GM13976 (cell line): Measurements from ENCODE around the gene OR5K2.

Experiments
- DNase-seq: peaks from one replicate; pipeline ENCODE4 v3.0.0; 2012; ENCODE audit warnings: low spot score
- in situ Hi-C: fragments of 300-500 bp; cut with MboI; formaldehyde crosslinking; loops from one replicate; pipeline ENCODE4 v1.12.0; 2022; ENCODE audit warnings: low sequenced_read_pairs, mixed read lengths, inconsistent platforms; ENCODE audit not compliant: unreplicated experiment
- TF ChIP-seq, protein P1 (sequence below): IDR thresholded peaks from 2 replicates; pipeline ENCODE4 v1.5.1; 2012; ENCODE audit warnings: borderline replicate concordance, mild to moderate bottlenecking; ENCODE audit not compliant: insufficient read depth; ENCODE audit errors: extremely low read depth, missing control alignments, control extremely low read depth

OR5K2 gene

DNA sequence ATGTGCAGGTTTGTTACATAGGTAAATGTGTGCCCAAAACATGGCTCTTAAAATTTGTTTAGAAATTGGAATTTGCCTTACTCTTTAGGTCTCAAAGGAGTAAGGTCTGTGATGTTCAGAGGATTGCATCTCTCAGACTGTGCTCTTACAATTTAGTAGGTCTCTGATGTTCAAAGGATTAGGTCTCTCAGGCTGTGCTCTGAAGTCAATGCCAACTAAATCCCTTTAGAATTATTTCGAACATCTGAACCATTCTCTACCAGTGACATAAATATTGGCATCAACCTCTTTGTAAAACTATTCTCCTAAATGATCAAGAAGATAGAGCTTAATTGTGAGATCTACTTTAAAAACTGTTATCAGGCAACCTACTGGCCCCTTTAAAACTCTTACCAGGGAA lies 34.6 kb upstream of the OR5K2 start, which contains the start of gene OR5K1:
OR5K1 (plus strand) TSS at position 301 of the 400 bp plus-strand sequence. CDS start 6,376 bp downstream, outside the sequence.
- TF ChIP-seq, protein P1, sequence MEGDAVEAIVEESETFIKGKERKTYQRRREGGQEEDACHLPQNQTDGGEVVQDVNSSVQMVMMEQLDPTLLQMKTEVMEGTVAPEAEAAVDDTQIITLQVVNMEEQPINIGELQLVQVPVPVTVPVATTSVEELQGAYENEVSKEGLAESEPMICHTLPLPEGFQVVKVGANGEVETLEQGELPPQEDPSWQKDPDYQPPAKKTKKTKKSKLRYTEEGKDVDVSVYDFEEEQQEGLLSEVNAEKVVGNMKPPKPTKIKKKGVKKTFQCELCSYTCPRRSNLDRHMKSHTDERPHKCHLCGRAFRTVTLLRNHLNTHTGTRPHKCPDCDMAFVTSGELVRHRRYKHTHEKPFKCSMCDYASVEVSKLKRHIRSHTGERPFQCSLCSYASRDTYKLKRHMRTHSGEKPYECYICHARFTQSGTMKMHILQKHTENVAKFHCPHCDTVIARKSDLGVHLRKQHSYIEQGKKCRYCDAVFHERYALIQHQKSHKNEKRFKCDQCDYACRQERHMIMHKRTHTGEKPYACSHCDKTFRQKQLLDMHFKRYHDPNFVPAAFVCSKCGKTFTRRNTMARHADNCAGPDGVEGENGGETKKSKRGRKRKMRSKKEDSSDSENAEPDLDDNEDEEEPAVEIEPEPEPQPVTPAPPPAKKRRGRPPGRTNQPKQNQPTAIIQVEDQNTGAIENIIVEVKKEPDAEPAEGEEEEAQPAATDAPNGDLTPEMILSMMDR = no peak
- in situ Hi-C loops = no loop called here
- no peak for DNase-seq

DNA sequence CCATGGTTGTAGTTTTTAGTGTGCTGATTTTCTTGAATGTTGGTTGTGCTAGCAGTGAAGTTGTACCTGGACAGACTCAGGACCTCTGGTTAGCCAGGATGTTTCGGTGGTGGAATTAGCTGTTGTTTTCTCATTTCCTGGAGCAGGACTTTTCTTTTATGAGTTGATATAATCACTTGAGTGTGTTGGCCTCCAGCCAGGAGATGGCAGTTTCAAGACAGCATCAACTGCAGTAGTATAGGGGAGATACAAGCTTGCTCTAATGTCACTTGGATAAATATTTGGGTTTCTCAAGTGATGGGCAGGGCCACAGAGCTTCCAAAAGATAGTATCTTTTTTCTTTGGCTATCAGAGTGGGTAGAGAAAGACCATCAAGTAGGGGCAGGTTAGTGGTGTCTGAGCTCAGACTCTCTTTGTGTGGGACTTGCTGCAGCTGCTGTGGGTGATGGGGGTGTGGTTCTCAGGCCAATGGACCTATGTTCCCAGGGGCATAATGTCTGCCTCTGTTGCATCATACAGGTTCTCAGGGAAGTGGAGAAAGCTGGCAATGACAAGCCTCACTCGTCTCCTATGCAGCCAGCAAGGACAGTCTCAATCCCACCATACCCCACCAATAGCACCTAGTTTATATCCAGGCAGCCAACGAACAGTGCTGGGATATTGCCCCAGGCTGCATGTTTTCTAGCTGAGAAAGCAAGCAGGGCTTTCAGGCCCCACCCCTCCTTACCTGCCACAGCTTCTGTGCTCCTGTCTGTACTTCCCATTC lies 14.6 kb upstream of the OR5K2 start:
- in situ Hi-C loops = no loop called here
- no peak for DNase-seq
- TF ChIP-seq, protein P1 = no peak

DNA sequence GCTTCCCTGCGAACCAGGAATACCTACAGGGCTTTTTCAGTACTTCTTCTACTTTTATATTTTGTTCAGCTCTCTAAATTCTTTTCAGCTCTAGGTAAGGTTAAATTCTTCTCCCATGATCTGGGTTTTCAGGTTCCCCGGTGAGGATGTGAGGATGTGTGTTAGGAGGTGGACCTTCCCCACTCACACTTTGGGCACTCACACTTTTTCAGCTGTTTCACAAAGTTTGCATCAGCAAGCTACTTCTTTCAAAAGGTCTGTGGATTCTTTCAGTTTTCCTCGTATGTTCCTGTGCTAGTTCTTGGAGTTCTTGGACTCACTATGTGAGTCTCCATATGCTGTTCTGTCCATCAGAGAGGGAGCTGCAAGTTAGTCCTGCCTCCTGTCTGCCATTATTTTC lies 13.9 kb upstream of the OR5K2 start:
- TF ChIP-seq, protein P1 = no peak
- in situ Hi-C loops = no loop called here
- DNase-seq = no peak

DNA sequence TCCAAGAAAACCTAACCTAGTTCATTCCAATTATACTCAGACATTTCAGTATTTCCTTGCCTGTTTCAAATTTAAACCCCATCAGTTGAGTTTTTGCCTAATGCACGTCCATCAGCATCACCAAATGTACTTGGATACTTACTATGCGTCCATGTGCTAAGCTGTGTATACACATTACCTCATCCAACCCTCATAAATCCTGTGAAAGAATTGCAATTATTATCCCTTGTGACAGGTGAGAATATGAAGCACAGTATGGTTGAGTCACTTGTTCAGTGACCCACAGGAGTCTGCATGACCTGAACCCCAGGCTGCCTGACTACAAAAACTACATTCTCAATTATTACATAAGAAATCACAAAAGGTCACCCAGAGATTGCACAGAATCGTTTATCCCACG lies 2.5 kb downstream of the OR5K2 start:
- TF ChIP-seq, protein P1 = no peak
- DNase-seq = no peak
- in situ Hi-C loops = no loop called here

DNA sequence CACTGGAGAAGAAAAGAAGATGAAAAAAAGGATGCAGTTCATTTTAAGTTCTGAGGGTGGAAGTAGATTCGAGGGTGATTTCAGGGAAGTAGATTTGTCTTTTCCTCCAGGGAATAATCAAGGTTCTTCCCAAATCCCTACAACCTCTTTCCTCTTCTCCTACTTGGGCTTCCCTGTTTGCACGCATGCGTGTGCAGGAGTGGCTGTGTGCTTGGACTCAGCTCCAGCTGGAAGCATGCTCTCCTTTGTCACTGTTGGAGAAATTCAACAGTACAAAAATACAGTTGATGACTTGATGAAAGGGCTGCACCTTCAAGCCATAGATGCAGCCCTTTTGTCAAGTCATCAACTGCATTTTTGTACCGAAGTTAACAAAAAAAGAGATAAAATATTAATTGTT lies 3.8 kb downstream of the OR5K2 start:
- TF ChIP-seq, protein P1 = no peak
- in situ Hi-C loops = no loop called here
- DNase-seq = no peak

DNA sequence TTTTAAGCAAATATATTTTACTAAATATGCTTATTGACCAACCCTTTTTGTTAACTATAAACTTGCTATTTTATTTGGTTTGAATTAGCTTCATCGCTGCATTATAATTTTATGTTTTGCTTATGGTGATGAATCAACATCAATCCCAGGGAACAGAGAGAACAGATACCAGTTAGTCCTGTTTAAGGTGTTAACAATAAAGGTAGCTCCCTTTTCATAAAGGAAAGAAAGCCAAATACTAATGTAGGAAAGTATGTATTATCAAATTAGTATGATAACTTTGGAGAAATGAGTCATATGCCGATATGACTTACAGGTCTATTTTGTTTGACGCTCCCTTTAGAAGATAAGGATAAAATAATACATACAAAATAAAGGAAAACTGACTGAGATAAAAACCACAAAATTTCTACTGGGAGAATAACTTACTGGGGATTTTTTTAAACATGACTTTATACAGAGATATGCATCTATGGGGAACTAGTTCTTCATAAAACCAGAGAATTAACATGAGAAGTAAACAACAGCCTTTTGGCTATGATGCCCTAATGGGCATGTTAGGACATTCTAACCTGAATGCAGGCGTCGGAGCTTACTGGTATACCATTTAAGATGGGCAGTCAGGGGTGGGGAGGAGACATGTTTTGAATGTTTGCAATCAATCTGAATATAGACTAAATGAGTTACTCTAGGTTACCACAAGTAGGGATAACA lies 4.5 kb downstream of the OR5K2 start:
- DNase-seq = no peak
- in situ Hi-C loops = no loop called here
- TF ChIP-seq, protein P1 = no peak
